Hippocampal formation (tissue), 2 donors: ENCODE data around the gene PCGF3.
"Not testable (repeated sequence)": the region's sequence is repeated elsewhere in the genome, so short reads cannot be mapped to it uniquely, and the experiment has no call there.

Source experiments
- DNase-seq, 2 donors: peaks; one replicate each; lab custom pipeline; 2025; lab: John Stamatoyannopoulos, UW

Gene PCGF3

GRCh38 chr4:725391-726234 is 20.0 kb downstream of the PCGF3 start:
- no peak for DNase-seq

GRCh38 chr4:726235-726787 is 20.7 kb downstream of the PCGF3 start:
- DNase-seq, result no peak

GRCh38 chr4:726838-727237 is 21.2 kb downstream of the PCGF3 start:
- DNase-seq, result no peak

GRCh38 chr4:727576-727975 is 21.9 kb downstream of the PCGF3 start:
- no peak for DNase-seq

- no peak for DNase-seq
These were observed 24.0 kb downstream of the PCGF3 start for GRCh38 chr4:729336-730315.

- no peak for DNase-seq
These were observed 24.9 kb downstream of the PCGF3 start for GRCh38 chr4:730511-730910.

GRCh38 chr4:730946-731904 is 25.6 kb downstream of the PCGF3 start:
- DNase-seq, result not testable (repeated sequence)

GRCh38 chr4:731954-732353 is 26.3 kb downstream of the PCGF3 start:
- not testable (repeated sequence) for DNase-seq

GRCh38 chr4:732486-732885 is 26.9 kb downstream of the PCGF3 start:
- DNase-seq, result no peak

GRCh38 chr4:732911-733630 is 27.4 kb downstream of the PCGF3 start:
- no peak for DNase-seq

GRCh38 chr4:733631-733980 is 28.0 kb downstream of the PCGF3 start:
- no peak for DNase-seq

- DNase-seq, result no peak
These were observed 28.4 kb downstream of the PCGF3 start for GRCh38 chr4:734075-734474.

- DNase-seq, result no peak
These were observed 29.3 kb downstream of the PCGF3 start for GRCh38 chr4:734951-735350.

GRCh38 chr4:735583-735982 is 30.0 kb downstream of the PCGF3 start:
- DNase-seq, result no peak

GRCh38 chr4:736561-736960 is 30.9 kb downstream of the PCGF3 start:
- not testable (repeated sequence) for DNase-seq

- no peak for DNase-seq
These were observed 33.2 kb downstream of the PCGF3 start for GRCh38 chr4:738781-739280.

GRCh38 chr4:739569-739968 is 33.9 kb downstream of the PCGF3 start:
- DNase-seq, result no peak

GRCh38 chr4:740011-740410 is 34.4 kb downstream of the PCGF3 start:
- no peak for DNase-seq

- no peak for DNase-seq
These were observed 35.1 kb downstream of the PCGF3 start for GRCh38 chr4:740656-741282.
